DMS79 treated with DMSO at 0.1 percent for 48 hours (cell line): ENCODE measurements around the gene RASGRP2.
A peak's percentile ranks its signal among the peaks of the same experiment; 100 is the strongest.

Source experiments
- DNase-seq: peaks from one replicate; lab custom pipeline; 2025; lab: John Stamatoyannopoulos, UW

The RASGRP2 gene

DNA sequence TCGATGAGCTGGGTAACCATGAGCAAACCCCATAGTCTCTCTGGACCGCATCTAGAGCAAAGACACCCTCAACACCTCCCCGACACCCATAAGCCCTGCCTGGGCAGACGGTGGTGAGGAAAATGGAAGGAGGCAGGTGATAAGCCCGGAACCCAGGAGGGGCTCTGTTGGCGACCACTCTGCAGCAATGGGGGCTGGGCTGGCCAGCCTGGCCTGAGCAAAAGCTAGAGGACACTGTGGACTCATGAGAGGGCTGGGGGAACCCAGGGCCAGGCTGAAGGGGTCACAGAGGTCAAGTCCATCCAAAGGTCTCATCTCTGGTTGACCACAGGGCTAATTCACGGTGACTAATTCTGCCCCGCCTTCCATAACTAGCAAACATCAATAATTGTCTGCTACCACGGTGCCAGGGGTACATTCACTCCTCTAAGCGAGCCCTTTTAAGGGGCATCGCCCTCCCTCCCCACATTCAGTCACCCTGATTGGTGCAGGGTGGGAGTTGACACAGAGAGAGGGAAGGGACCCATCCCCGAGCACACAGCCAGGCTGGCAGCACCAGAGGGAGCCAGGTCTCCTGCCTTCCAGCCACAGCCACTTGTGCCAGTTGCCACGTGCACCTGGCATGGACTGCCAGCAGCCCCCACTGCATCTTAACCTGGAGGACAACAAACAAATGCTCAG is 11.9 kb upstream of the RASGRP2 start:
- DNase-seq: no peak

DNA sequence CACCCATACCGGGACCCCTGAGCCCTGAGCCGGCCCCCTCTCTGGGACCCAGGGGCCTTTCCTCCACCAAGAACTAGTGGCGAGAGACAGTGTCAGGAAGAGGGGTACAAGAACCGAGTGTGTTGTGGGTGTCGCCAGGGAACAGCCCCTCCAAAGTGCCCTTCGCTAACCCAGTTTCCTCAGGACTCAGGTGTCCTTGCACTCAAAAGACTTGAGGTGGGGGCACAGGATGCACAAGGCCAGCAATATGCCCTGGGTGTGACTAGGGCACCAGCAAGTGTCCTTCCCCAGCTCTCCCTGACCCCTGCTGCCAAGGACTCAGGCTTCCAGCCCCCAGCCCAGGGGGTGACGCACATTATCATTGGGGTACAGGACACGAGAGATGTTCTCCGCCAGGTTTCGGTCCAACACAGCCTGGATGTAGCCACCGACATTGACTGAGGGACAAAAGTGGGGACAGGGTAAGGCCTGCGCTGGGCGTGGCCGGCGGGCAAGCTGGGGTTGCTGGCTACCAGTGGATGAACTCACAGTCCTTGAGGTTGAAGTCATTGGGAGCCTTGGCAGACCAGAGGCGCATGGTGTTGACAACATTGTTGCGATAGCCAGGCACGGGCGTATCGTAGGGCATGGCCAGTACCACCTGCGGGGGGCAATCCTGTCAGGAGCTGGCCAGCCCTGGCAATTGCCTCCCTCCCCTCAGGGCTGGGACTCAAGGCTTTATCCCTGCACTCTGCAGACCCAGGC is 11.1 kb upstream of the RASGRP2 start:
- DNase-seq: no peak

DNA sequence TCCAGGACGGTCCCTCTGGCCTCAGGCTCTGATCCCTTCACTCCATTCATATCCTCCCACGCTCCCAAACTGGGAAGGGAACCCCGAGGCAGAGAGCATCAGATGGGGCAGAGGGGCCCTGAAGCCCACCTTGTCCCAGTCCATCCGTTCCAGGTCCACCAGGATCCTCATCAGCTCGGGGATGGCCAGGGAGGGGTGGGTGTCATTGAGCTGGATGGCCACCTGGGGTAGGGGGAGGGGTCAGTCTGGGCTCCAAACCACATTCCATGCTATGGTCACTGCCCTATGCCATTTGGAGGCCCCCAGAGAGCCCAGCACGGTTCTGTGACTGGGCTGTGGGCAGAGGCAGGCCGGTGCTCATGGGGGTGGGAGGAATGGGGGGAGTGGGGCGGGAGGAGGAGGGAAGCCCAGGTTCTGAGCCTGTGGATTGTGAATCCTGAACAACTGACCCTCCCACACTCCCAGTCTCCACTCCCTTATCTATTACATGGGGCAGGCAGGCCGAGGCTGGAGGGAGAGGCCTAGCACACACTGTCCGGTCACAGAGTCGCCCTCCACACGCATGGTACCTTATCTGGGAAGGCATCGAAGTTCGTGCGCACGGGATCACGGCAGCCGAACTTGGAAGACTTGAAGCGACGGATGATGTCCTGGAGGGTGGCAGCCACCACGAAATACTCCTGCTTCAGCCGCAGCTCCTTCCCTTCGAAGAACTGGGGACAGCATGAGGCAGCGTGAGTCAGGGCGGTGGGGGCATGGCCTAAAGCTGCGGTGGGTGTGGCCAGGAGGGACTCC is 10.4 kb upstream of the RASGRP2 start:
- no peak for DNase-seq

GRCh38 chr11:64753380-64754123 is 9.6 kb upstream of the RASGRP2 start:
- DNase-seq: no peak

DNA sequence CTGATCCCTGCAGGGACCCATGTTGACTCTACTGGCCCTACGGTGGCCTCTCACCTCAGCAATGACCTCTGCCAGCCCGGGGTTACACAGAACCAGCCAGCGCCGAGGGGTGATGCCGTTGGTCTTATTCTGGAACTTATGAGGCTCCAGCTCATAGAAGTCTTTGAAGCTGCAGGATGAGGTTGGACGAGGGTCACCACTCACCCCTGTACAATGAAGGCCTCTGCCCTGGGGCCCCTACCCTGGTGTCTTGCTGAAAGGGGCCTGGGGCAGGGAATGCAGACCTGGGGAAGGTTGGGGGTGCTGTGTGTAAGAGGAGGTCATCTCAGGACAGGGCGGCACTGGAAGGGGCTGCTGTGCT is 9.1 kb upstream of the RASGRP2 start:
- DNase-seq: no peak

DNA sequence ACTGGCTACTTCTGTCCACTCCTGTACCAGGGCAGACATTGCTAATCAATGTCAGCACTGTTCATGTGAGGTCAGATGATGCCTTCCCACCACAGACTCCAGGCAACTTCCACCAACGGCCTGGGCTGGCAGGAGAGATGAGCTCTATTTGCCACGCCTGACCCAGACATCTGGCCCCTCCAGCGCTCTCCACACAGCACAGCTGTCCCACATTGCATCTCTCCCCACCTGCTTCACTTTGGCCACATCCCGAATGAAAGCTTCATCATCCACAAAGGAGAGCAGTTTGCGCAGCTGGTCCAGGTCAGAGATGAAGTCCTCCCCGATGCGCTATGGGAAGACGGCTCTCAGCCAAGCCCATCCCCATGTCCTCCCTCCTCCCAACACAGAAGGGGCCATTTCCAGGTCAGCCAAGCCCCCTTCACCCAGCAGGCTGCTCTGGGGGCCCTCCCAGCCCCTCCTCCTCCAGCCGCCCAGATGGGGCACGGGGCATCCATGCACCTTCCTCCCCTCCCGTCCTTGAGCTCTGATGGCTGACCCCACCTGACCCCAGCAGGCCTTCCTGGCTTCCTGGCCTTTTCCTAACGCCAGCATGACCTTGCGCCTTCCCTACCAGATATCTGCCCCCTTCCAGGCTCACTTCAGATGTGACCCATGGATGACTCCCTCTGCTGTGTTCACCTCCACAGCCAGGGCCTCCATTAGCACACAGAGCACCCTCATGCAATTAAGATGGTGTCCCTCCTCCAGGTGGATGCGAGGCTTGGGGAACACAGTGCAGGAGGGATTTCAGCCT is 8.4 kb upstream of the RASGRP2 start:
- no peak for DNase-seq

- DNase-seq: no peak
These were observed 7.6 kb upstream of the RASGRP2 start for GRCh38 chr11:64751580-64751979.

DNA sequence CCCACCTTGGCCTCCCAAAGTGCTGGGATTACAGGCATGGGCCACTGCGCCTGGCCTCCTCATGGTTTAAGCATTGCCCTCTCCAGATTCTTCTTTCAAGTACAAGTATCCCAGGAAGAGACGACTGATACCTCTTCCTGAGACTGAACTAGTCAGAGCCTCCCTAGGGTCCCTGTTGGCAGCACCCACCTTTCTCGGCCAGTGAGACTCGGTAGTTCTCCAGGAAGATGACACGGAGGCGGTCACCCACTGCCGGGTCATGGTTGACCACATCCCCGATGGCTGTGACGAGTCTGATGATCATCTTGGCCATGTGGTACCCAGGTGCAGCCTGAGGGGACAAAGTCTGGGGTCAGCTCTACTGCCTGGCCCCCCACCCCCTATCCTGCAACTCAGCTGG is 7.2 kb upstream of the RASGRP2 start:
- DNase-seq: no peak

DNA sequence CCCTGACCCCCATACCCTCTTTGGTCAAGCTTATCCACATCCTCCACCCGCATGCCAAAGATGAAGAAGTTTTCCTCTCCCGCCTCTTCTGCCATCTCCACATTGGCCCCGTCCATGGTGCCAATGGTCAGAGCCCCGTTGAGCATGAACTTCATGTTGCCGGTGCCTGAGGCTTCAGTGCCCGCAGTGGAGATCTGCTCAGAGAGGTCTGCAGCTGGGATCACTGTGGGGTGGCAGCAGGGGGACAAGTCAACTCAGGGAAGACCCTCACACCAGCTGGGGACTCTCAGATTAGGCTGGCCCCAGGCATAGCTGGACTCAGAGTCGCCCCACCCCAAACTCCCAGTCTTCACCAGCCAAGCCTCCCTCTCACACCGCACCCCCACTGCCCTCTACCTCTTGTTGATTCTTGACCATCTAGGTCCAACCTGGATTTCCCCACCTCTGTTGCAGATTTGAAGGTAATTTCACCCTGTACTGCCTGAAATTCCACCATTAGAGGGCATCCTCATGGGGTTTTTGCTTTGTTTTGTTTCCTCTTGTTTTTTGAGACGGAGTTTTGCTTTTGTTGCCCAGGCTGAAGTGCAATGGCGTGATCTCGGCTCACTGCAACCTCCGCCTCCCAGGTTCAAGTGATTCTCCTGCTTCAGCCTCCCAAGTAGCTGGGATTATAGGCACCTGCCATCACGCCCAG is 6.6 kb upstream of the RASGRP2 start:
- DNase-seq: no peak

- DNase-seq: no peak
These were observed 4.2 kb upstream of the RASGRP2 start for GRCh38 chr11:64747961-64748665.

GRCh38 chr11:64746486-64746885 is 2.5 kb upstream of the RASGRP2 start:
- DNase-seq: no peak

- peak; percentile 10 for DNase-seq
These were observed 1.8 kb upstream of the RASGRP2 start for GRCh38 chr11:64745521-64746328.

GRCh38 chr11:64745189-64745520 is 1.2 kb upstream of the RASGRP2 start:
- no peak for DNase-seq

- DNase-seq: no peak
These were observed 724 bp upstream of the RASGRP2 start for GRCh38 chr11:64744544-64745188.

GRCh38 chr11:64742889-64743590 is 902 bp downstream of the RASGRP2 start:
- DNase-seq: no peak

DNA sequence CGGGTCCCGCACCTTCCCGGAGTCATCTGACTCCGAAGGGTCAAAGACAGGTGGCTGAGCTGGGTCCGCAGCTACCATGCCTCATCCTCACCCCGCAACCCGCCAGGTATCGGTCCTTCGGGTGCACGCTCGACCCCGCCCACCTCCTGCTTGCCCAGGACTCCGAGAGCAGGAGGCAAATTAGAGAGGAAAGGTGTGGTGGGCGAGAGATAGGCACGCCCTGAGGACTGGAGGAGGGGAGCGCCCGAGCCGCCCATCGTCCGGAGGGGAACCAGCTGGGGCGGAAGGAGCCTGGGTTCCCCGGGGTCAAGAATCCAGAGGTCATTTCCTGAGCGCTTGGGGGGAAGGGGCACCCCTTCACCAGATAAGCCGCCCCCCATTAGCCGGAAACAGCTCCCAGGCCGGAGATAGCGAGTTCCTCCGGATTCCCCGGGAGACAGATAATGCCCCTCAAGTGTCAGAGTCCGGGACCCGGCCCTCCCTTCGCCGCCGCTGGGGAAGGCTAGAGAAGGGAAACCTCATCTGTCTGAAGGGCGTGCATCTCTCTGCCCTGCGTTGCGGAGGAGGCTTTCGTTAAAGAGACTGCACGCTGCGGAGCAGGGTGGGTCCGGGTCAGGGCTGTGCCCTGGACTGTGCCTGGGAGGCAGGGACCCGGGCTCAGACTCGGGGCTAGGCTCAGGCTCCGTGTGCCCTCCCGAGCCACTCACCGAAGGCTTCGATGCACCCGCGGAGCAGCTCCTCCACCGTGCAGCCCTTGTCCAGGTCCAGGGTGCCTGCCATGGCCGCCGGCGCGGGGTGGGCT is 1.7 kb downstream of the RASGRP2 start:
- DNase-seq: peak; percentile 7

DNA sequence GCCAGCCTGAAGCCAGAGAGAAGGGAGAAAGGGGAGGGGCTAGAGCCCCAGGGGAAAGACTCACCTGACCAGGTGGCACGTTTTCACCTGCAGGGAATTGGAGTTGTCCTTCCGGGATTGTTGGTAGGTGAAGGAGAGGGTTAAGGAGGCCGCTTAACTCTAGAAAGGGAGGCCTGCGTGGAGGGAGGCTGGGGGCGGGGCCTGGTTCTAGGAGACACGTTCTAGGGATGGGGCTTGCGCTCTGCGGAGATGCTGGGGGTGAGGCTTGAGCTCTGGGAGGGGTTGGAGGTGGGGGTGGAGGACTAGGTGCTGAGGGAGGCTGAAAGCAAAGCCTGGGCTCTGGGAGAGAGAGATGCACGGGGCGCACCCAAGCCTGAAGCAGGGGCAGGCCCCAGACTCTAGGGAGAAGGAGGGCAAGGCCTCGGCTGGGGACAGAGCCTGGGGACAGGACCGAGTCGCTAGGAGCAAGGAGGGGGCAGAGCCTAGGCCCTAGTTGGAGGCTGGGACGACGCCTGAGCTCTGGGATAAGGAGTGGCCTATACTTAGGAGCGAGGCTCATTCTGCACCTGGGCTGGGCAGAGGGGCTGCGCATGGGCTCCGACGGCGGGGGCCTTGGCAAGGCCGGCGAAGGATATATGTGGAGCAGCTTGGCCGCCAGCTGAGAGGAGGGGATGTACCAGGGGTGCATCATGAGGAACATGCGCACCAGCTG is 2.4 kb downstream of the RASGRP2 start:
- no peak for DNase-seq
